ENCODE measurements around the gene ZNF497.
"Not testable (repeated sequence)": the region's sequence is repeated elsewhere in the genome, so short reads cannot be mapped to it uniquely, and the experiment has no call there.

The ZNF497 gene

DNA sequence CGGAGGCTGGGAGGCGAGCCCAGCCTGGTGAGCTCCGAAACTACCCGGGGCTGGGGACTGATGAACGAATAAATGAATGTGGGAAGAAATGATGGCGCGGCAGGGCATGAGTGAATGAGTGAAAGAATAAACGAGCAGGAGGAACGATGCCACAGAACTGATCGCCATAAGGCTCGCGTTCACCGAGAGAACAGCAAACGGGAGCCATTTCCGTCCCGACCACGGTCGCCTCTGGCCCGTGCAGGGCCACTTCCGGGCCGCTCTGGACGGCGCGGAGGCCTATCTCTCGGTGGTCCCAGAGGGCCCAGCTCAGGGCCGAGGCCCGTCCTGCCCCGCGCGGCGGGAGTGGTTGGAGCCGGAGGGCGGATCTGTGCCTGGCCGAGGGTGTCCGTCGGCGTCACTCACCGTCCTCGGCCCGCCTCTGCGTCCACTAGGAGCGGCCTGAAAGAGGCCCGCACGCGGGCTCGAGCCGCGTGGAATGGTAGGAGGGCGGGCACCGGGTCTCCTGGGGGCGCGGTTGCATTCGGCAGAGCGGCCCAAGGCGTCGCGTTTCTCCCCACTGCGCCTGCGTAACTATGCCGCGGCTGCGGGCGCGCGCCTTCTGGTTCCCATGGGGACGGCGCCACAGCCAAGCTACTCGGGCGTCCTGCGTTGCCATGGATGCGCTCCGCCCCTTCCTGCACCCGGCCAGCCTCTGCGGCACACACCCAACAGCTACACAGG, at the start of gene ZNF497:
Gene ZNF497 (minus strand): TSS at position 480 of the 723 bp plus-strand sequence. CDS start 5,116 bp downstream, outside the sequence.
- DNase-seq (ENCODE audit: low read depth in 2 of 2) = peak; percentile 93 to 95

DNA sequence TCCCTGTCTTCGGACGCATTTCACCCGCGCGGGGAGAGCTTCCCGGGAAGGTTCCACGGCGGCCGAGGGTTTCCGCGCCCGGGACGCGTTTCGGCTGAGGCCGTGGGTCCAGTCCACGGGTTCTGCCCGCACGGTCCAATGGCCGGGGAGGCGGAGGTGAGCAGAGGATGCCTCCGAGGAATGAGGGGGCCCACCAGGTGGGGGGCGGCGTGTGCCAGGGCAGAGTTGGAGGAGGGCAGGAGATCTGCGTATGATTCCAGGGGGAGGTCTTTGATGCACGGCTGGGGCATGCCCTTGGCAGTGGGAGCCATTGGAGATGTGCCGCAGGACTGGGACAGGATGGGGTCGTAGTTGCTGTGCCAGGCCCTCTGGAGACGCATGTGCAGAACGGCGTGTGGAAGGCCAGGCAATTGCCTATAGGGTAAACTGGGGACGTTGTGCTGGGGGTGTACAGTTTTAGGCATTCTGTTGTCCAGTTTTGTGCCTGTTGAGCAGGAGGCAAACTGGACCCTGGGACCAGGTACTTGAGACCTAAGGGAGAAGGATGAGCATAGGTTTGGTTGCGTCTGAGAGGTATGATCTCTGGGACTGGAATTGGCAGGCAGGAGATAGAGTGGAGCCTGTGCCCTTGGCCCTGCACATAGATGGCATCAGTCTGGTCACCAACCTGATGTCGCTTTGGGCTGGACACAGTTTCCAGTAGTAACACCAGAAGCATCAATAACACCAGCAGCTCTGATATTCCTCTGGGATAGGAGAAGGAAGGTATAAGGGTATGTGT, 46.6 kb upstream of the ZNF497 start:
- no peak for DNase-seq (ENCODE audit: low read depth in 2 of 2)

GRCh38 chr19:58408152-58409009, 45.8 kb upstream of the ZNF497 start, which contains the start of gene ZNF584:
ZNF584 (plus strand) TSS chr19:58408649; CDS start chr19:58409148, 499 bp downstream.
- DNase-seq (ENCODE audit: low read depth in 2 of 2) = peak; percentile 92

DNA sequence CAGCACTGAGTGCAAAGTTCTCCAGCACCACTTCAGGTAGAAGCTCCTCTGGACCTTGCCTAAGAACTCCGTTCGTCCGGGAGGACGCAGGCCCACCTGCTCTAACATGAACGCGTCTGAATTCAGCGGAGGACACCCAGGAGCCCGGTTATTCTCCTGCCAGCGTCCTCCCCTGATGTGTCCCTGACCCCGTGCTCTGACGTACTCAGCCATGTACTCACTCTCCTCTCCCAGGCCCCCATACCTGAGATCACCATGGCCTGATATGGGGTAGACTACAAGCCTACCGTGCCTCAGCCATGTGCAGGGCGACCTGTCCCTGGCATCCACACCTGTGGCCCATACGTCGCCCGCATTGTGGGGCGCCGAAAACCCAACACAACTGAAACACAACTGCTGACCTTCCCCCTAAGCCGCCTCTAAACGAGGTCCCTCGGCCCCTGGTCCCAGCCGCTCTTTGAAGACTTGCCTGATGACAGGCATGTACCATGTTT, 45.2 kb upstream of the ZNF497 start:
- DNase-seq (ENCODE audit: low read depth in 2 of 2) = no peak

- DNase-seq (ENCODE audit: low read depth in 2 of 2) = no peak
These were observed 44.5 kb upstream of the ZNF497 start for GRCh38 chr19:58406818-58407657.

DNA sequence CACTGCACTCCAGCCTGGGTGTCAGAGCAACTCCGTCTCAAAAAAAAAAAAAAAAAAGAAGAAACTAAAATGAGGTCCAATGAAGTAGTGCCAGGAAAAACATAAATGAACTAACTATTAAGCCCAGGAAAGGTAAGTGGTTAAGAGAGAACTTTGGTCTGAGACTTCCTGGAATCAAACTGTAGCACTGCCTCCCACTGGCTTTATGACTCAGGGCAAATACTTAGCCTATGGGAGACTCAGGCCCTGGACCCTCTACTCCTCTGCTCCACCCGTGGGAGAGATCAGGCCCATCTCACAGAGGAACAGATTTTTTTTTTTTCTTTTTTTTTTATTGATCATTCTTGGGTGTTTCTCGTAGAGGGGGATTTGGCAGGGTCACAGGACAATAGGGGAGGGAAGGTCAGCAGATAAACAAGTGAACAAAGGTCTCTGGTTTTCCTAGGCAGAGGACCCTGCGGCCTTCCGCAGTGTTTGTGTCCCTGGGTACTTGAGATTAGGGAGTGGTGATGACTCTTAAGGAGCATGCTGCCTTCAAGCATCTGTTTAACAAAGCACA, 41.4 kb upstream of the ZNF497 start:
- not testable (repeated sequence) for DNase-seq (ENCODE audit: low read depth in 2 of 2)

- DNase-seq (ENCODE audit: low read depth in 2 of 2) = no peak
These were observed 39.4 kb upstream of the ZNF497 start for GRCh38 chr19:58401840-58402421.

- peak; percentile 96 for DNase-seq (ENCODE audit: low read depth in 2 of 2)
These were observed 38.6 kb upstream of the ZNF497 start for GRCh38 chr19:58400916-58401839.

DNA sequence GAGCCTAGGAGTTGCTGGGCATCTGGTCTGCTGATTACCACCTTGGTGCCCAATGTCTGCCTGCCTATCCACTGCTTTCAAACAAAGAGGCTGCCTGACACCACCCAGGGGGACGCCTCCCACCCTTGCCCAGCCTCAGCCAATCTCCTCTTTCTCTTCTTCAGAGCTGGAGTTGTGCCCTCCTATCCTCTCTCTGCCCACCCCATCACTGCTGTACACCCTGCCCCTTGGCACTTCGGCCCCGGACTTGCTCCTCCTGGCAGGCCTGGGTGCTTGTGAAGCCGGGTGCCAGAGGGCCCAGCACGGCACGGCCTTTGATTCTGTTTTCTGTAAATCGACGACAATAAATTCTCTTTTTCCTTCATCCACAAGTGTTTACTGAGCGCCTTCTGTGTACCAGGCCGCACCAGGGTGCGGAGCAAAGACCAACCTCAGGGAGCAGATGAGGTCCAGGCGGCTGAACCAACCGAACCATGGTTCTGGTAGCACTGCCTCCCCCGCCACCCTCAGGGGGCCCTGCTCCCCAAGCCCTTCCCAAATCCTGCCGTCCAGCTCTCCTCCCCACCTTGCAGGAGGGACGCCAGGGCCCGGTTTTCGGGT, 37.9 kb upstream of the ZNF497 start:
- DNase-seq (ENCODE audit: low read depth in 2 of 2) = no peak

DNA sequence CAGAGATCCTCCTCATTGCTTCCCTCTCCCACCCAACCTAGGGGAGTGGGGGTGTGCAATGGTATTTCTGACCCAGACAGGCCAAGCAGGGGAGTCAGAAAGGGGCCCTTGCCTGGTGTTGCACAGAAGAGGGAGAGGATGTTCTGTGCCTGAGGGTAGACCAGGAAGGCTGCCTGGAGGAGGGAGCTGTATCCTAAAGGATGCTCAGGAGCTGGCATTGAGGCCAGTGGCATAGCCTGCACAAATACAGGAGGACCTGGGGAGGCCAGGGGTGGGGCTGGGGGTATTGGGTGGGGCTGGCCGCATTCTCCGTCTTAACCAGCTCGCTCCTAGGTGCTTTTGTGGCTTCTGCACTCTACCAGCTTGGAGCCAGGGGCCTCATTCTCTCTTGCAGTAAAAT, 37.4 kb upstream of the ZNF497 start:
- no peak for DNase-seq (ENCODE audit: low read depth in 2 of 2)

DNA sequence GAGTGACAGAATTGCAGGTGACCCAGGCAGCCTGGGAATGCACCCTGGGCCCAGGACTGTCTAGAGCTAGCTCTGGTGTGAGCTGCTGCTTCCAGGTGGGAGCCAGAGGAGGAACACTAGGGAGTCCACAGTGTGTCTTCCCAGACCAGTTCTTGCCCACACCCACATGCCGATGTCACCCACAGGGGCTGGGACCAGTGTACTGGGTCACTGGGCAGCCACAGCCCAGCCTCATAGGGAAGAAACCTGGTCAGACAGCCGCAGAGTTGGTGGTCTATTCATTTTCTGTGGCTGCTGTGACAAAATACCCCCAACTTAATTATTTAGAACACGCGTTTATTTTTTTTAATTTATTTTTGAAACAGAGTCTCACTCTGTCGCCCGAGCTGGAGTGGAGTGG, 36.0 kb upstream of the ZNF497 start:
- DNase-seq (ENCODE audit: low read depth in 2 of 2) = no peak

DNA sequence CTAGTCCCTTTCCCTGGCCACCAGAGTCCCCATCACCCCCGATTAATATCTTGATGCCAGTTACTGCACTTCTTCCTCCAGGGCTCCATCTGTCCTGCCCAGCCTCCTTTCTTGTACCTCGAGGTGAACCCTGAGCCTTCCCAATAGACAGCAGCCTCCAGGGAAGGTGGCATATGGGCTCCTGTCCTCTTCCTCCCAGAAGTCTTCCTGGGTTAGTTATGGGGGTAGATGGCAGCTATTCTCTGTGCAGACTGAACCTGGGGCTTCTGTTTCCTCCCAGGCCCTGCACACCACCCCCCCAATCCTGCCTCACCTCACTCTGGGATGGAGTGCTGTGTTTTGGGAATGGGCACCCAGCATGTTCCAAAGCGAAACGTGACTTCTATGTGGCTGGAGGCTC, 35.5 kb upstream of the ZNF497 start:
- no peak for DNase-seq (ENCODE audit: low read depth in 2 of 2)

- no peak for DNase-seq (ENCODE audit: low read depth in 2 of 2)
These were observed 35.0 kb upstream of the ZNF497 start for GRCh38 chr19:58397533-58398037.

GRCh38 chr19:58396691-58397532, 34.4 kb upstream of the ZNF497 start:
- DNase-seq (ENCODE audit: low read depth in 2 of 2) = no peak

DNA sequence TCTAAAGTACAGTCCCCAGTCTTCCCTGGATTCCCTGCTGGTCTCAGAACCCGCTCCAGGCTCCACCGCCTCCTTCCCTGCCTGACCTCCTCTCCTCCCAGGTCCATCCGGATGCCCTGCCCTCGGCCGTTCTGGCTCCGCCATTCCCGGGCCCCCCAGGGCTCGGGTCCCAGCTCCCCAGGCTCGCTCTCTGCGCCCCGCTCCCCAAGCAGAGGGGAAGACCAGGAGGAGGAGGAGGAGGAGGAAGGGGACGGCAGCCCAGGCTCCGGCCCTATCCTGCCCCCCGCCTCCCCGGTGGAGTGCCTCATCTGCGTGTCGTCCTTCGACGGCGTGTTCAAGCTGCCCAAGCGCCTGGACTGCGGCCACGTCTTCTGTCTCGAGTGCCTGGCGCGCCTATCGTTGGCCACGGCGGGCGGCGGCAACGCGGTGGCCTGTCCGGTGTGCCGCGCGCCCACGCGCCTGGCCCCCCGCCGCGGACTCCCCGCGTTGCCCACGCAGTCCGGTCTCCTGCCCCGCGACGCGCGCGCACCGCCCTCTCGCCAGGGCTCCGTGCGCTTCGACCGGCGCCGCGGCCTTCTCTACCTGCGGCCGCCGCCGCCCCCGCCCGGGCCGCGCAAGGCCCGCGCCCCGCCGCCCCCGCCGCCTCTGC, 33.6 kb upstream of the ZNF497 start:
- no peak for DNase-seq (ENCODE audit: low read depth in 2 of 2)

- DNase-seq (ENCODE audit: low read depth in 2 of 2) = no peak
These were observed 32.8 kb upstream of the ZNF497 start, which contains the start of gene RNF225 for GRCh38 chr19:58395220-58395978. RNF225 (plus strand) TSS chr19:58395656; CDS start chr19:58396090, 434 bp downstream.
